MCF 10A (cell line): ENCODE measurements around the gene KRTAP4-3. TPM values are rescaled to one million over a fixed set of nuclear protein-coding genes. Genes with fewer than 3 reads are reported as not detected.

Experiments
- BruUV-seq: library from RNA; stranded (reverse); fragments of 400-500 nt; replicated peaks from 2 replicates; lab custom pipeline; 2021; lab: Mats Ljungman, UMichigan
- CTCF ChIA-PET: fragments of 300-600 bp; sonication (Branson Sonifier 250); formaldehyde crosslinking; extraction: SDS; loops from one replicate; lab custom pipeline; 2021; ENCODE audit warnings: antibody characterized with exemption, inconsistent platforms; lab: Yijun Ruan, JAX
- POLR2A ChIA-PET: fragments of 300-600, 350-650 bp; sonication (Branson Sonifier 250); formaldehyde crosslinking; extraction: SDS; loops from one replicate; lab custom pipeline; 2020; ENCODE audit warnings: antibody characterized with exemption, inconsistent platforms; lab: Yijun Ruan, JAX
- DNase-seq: peaks from one replicate; pipeline ENCODE4 v3.0.0-alpha.2; 2018; ENCODE audit not compliant: unreplicated experiment
- H3K27ac Mint-ChIP-seq: one replicate; pipeline ENCODE4 v1.8.0; 2022; ENCODE audit warnings: mild to moderate bottlenecking, low read depth, mixed read lengths; ENCODE audit not compliant: unreplicated experiment
- H3K27me3 Mint-ChIP-seq: one replicate; pipeline ENCODE4 v1.8.0; 2022; ENCODE audit warnings: mixed read lengths; ENCODE audit not compliant: insufficient read depth, unreplicated experiment
- H3K36me3 Mint-ChIP-seq: one replicate; pipeline ENCODE4 v1.8.0; 2022; ENCODE audit warnings: mild to moderate bottlenecking, moderate library complexity, mixed read lengths; ENCODE audit not compliant: insufficient read depth, unreplicated experiment
- H3K4me1 Mint-ChIP-seq: one replicate; pipeline ENCODE4 v1.8.0; 2022; ENCODE audit warnings: mixed read lengths; ENCODE audit not compliant: insufficient read depth, unreplicated experiment
- H3K4me3 Mint-ChIP-seq: one replicate; pipeline ENCODE4 v1.8.0; 2022; ENCODE audit warnings: mild to moderate bottlenecking, moderate library complexity, mixed read lengths; ENCODE audit not compliant: unreplicated experiment
- H3K9me3 Mint-ChIP-seq: one replicate; pipeline ENCODE4 v1.8.0; 2022; ENCODE audit warnings: mixed read lengths; ENCODE audit not compliant: unreplicated experiment
- CTCF ChIP-seq: fragments of 200-600 bp; IDR thresholded peaks from one replicate; pipeline ENCODE4 v1.8.0; 2022; ENCODE audit warnings: antibody characterized with exemption, mild to moderate bottlenecking; ENCODE audit not compliant: unreplicated experiment
- intact Hi-C: fragments of 100-400 bp; cut with micrococcal nuclease; formaldehyde crosslinking; loops from 2 replicates; pipeline ENCODE4 v1.14.1; 2022
- total RNA-seq: library from RNA; stranded (reverse); gene quantifications from 2 replicates; pipeline ENCODE4 v1.2.3, GENCODE V29; 2022

KRTAP4-3 gene
- total RNA-seq, 1 experiment from 2014 or later: not detected

DNA sequence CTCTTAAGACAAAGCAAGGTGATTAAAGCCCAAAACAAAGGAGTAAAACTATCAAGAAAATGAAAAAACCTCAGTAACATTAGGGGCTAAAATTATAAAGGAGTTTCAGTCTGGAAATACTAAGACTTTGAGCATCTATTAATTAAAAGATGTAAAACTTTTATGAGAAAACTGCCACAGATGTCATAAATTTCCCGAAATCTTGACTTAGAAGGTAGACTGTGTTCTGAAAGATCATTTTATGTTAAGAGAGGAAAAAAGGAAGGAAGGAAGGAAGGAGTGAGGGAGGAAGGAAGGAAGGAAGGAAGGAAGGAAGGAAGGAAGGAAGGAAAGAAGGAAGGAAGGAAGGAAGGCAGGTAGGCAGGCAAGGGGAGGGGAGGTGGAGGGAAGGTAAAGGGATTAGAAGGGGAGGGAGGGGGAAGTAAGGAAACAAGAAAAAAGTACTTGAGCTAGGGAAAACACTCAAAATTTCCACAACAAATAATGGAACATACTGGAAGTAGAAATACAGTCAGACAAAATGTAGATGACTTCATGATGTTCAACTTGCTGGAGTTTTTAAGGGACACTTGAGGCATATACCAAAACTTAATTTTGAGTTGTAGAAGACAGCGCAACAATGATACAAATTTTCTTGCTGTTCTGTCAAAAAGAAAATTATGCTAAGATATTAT is 20.4 kb downstream of the KRTAP4-3 start:
- BruUV-seq: no TSS peak
- CTCF ChIA-PET: no interaction called here
- Mint-ChIP-seq H3K4me1 (no peaks in the 10 kb centered on the region), H3K36me3 (no peaks in the 10 kb centered on the region), H3K27ac (no peak overlapping the region), H3K9me3 (peaks cover 15% of the 10 kb centered on the region), H3K4me3 (no peak overlapping the region), H3K27me3 (no peaks in the 10 kb centered on the region)
- POLR2A ChIA-PET: no interaction called here
- TF ChIP-seq CTCF: no peak
- DNase-seq: no peak
- intact Hi-C loops: no loop called here

DNA sequence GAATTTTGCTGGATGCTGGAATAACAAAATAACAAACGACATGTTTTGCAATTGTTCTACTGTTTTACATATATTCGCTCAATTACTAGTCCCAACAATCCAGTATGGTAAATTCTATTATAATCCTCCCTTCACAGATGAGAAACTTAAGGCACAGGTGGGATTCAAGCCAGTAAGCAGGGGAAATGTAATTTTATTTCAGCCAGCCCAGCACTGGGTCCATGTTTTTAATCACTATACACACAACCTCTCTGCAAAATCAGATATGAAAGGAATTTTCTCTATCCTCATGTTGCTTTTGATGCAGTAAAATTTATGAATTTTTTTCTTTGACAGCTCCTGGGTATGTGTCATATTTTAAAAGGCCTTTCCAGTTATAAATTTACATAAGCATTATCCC is 22.8 kb downstream of the KRTAP4-3 start:
- H3K4me1 Mint-ChIP-seq: peaks cover 6% of the 10 kb centered on the region
- intact Hi-C loops: no loop called here
- BruUV-seq: no TSS peak
- H3K36me3 Mint-ChIP-seq: no peaks in the 10 kb centered on the region
- ChIA-PET CTCF (no interaction called here), POLR2A (no interaction called here)
- TF ChIP-seq CTCF: no peak
- no peaks in the 10 kb centered on the region for H3K27me3 Mint-ChIP-seq
- peaks cover 20% of the 10 kb centered on the region for H3K9me3 Mint-ChIP-seq
- DNase-seq: no peak
- no peak overlapping the region for H3K27ac Mint-ChIP-seq
- H3K4me3 Mint-ChIP-seq: no peak overlapping the region

DNA sequence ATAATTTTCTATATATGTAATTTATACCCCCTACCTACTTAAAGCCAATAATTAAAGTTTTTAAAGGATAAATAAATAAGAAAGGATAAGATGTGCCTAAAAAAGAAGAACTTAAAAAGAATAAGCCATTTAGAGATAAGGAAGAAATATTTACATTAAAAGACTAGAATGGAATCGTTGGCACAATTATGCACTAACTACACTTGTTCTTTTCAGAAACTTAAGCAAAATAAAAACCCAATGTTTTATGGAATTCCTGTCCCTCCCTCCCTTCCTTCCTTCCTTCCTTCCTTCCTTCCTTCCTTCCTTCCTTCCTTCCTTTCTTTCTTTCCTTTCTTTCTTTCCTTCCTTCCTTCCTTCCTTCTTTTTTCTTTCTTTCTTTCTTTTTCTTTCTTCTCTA is 23.2 kb downstream of the KRTAP4-3 start:
- Mint-ChIP-seq H3K9me3 (peaks cover 20% of the 10 kb centered on the region), H3K27ac (no peak overlapping the region), H3K27me3 (no peaks in the 10 kb centered on the region), H3K4me1 (peaks cover 6% of the 10 kb centered on the region), H3K36me3 (peaks cover under 1% of the 10 kb centered on the region), H3K4me3 (no peak overlapping the region)
- ChIA-PET CTCF (no interaction called here), POLR2A (no interaction called here)
- BruUV-seq: no TSS peak
- TF ChIP-seq CTCF: no peak
- DNase-seq: no peak
- intact Hi-C loops: no loop called here

DNA sequence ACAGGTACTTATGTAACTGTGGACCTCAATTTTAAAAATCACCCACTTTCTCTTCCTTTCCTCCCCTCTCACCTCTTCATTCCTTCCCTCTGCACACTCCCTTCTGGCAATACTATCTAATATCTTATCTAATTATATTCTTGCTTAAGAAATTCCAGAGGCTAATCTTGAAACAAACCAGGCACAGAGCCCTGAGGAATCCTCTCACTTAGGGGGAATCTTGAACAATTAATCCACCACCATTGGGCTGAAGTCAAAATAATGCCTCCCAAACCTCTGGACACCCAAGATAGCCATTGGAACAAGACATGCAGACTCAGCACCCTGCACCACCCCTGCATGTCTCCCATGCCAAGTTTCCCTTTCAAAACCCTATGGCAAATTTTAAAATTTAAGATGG is 26.7 kb downstream of the KRTAP4-3 start:
- CTCF ChIA-PET: no interaction called here
- Mint-ChIP-seq H3K27ac (peak overlapping the region; percentile 3), H3K9me3 (peaks cover 27% of the 10 kb centered on the region), H3K36me3 (peaks cover 6% of the 10 kb centered on the region), H3K4me3 (no peak overlapping the region), H3K4me1 (peaks cover 6% of the 10 kb centered on the region), H3K27me3 (no peaks in the 10 kb centered on the region)
- DNase-seq: no peak
- POLR2A ChIA-PET: interaction anchor here (0.9 to 1.7 kb wide), 3 partner anchors 9 to 325 kb away, joined by 3 to 5 read pairs (median 4); partner anchors contain the start of gene KRT32
- intact Hi-C loops: loop anchor here (2.0 kb wide), 1 partner anchor 233 kb away; no protein-coding TSS in a partner anchor
- no TSS peak for BruUV-seq
- TF ChIP-seq CTCF: no peak
